ENCODE results near the gene FIG4.
"Not testable (repeated sequence)": the region's sequence is repeated elsewhere in the genome, so short reads cannot be mapped to it uniquely, and the experiment has no call there.

Gene FIG4

GRCh38 chr6:109743739-109744138, 52.6 kb downstream of the FIG4 start:
- Histone ChIP-seq H3K9ac (ENCODE audit: low read length) (no peak overlapping the region), H2BK120ac (ENCODE audit: insufficient read depth, low read length, poor library complexity) (no peak overlapping the region), H3K4ac (ENCODE audit: low read depth, low read length) (no peak overlapping the region), H3K4me1 (ENCODE audit: control insufficient read depth in 1 of 2, insufficient read depth in 2 of 2, low read length in 2 of 2) (no peaks in the 10 kb centered on the region), H2AFZ (ENCODE audit: insufficient read depth, low read length, poor library complexity) (no peak overlapping the region), H2AK5ac (ENCODE audit: low read length) (no peak overlapping the region), H2BK12ac (ENCODE audit: low read length) (no peak overlapping the region), H3K36me3 (ENCODE audit: control insufficient read depth in 1 of 2, insufficient read depth in 2 of 2, low read length in 2 of 2) (peaks cover 0 to 2% of the 10 kb centered on the region in 2 experiments), H4K91ac (ENCODE audit: low read depth, low read length) (no peak overlapping the region), H3K27me3 (ENCODE audit: insufficient read depth, low read length) (no peaks in the 10 kb centered on the region), H2BK5ac (ENCODE audit: low read depth, low read length, poor library complexity) (no peak overlapping the region), H3K9me3 (ENCODE audit: insufficient read depth, low read depth, low read length) (no peaks in the 10 kb centered on the region), H4K12ac (ENCODE audit: low read depth, low read length) (no peak overlapping the region), H4K8ac (ENCODE audit: low read depth, low read length) (no peak overlapping the region), H3K79me1 (ENCODE audit: low read length) (no peaks in the 10 kb centered on the region), H3K4me2 (ENCODE audit: low read length) (no peak overlapping the region), H3K14ac (ENCODE audit: low read length) (no peak overlapping the region), H3K4me3 (ENCODE audit: low read depth, low read length) (no peak overlapping the region), H3K79me2 (ENCODE audit: control insufficient read depth, insufficient read depth, low read length, poor library complexity) (no peaks in the 10 kb centered on the region), H3K18ac (ENCODE audit: low read length) (no peak overlapping the region), H3K27ac (ENCODE audit: low read depth, low read length) (no peak overlapping the region), H3K23ac (ENCODE audit: low read length) (no peak overlapping the region)
- no peak for DNase-seq
- WGBS (ENCODE audit: extremely low coverage, insufficient coverage, insufficient read length), result no CpG with 5 or more reads among the region's 2 CpGs

DNA sequence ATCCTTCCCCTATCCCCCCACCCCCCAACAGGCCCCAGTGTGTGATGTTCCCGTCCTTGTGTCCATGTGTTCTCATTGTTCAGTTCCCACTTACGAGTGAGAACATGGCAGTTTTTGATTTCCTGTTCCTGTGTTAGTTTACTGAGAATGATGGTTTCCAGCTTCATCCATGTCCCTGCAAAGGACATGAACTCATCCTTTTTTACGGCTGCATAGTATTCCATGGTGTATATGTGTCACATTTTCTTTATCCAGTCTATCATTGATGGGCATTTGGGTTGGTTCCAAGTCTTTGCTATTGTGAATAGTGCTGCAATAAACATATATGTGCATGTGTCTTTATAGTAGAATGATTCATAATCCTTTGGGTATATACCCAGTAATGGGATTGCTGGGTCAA, 53.7 kb downstream of the FIG4 start:
- not testable (repeated sequence) for H3K9me3 ChIP-seq (ENCODE audit: insufficient read depth, low read depth, low read length); H3K4me3 ChIP-seq (ENCODE audit: low read depth, low read length); H2AK5ac ChIP-seq (ENCODE audit: low read length); H3K36me3 ChIP-seq (ENCODE audit: control insufficient read depth in 1 of 2, insufficient read depth in 2 of 2, low read length in 2 of 2); H3K27ac ChIP-seq (ENCODE audit: low read depth, low read length); H3K4ac ChIP-seq (ENCODE audit: low read depth, low read length); H3K79me2 ChIP-seq (ENCODE audit: control insufficient read depth, insufficient read depth, low read length, poor library complexity); H3K27me3 ChIP-seq (ENCODE audit: insufficient read depth, low read length); H3K14ac ChIP-seq (ENCODE audit: low read length); DNase-seq; H2BK12ac ChIP-seq (ENCODE audit: low read length); H3K4me2 ChIP-seq (ENCODE audit: low read length); H4K12ac ChIP-seq (ENCODE audit: low read depth, low read length); H4K91ac ChIP-seq (ENCODE audit: low read depth, low read length); H2BK120ac ChIP-seq (ENCODE audit: insufficient read depth, low read length, poor library complexity); H3K9ac ChIP-seq (ENCODE audit: low read length); H3K4me1 ChIP-seq (ENCODE audit: control insufficient read depth in 1 of 2, insufficient read depth in 2 of 2, low read length in 2 of 2); H4K8ac ChIP-seq (ENCODE audit: low read depth, low read length); H2AFZ ChIP-seq (ENCODE audit: insufficient read depth, low read length, poor library complexity); H3K18ac ChIP-seq (ENCODE audit: low read length); H2BK5ac ChIP-seq (ENCODE audit: low read depth, low read length, poor library complexity); H3K79me1 ChIP-seq (ENCODE audit: low read length); H3K23ac ChIP-seq (ENCODE audit: low read length)
- WGBS (ENCODE audit: extremely low coverage, insufficient coverage, insufficient read length), result no CpG with 5 or more reads among the region's 3 CpGs

GRCh38 chr6:109747221-109747620, 56.1 kb downstream of the FIG4 start:
- Histone ChIP-seq H4K91ac (ENCODE audit: low read depth, low read length) (no peak overlapping the region), H3K4ac (ENCODE audit: low read depth, low read length) (no peak overlapping the region), H2BK120ac (ENCODE audit: insufficient read depth, low read length, poor library complexity) (no peak overlapping the region), H2BK5ac (ENCODE audit: low read depth, low read length, poor library complexity) (no peak overlapping the region), H4K8ac (ENCODE audit: low read depth, low read length) (no peak overlapping the region), H3K36me3 (ENCODE audit: control insufficient read depth in 1 of 2, insufficient read depth in 2 of 2, low read length in 2 of 2) (no peaks in the 10 kb centered on the region), H3K4me2 (ENCODE audit: low read length) (no peak overlapping the region), H3K9ac (ENCODE audit: low read length) (no peak overlapping the region), H3K9me3 (ENCODE audit: insufficient read depth, low read depth, low read length) (no peaks in the 10 kb centered on the region), H2AFZ (ENCODE audit: insufficient read depth, low read length, poor library complexity) (no peak overlapping the region), H3K23ac (ENCODE audit: low read length) (no peak overlapping the region), H3K79me1 (ENCODE audit: low read length) (no peaks in the 10 kb centered on the region), H4K12ac (ENCODE audit: low read depth, low read length) (no peak overlapping the region), H3K4me3 (ENCODE audit: low read depth, low read length) (no peak overlapping the region), H3K27ac (ENCODE audit: low read depth, low read length) (no peak overlapping the region), H3K18ac (ENCODE audit: low read length) (no peak overlapping the region), H3K14ac (ENCODE audit: low read length) (no peak overlapping the region), H2AK5ac (ENCODE audit: low read length) (no peak overlapping the region), H3K79me2 (ENCODE audit: control insufficient read depth, insufficient read depth, low read length, poor library complexity) (no peaks in the 10 kb centered on the region), H3K4me1 (ENCODE audit: control insufficient read depth in 1 of 2, insufficient read depth in 2 of 2, low read length in 2 of 2) (no peaks in the 10 kb centered on the region), H3K27me3 (ENCODE audit: insufficient read depth, low read length) (no peaks in the 10 kb centered on the region), H2BK12ac (ENCODE audit: low read length) (no peak overlapping the region)
- no peak for DNase-seq
- no CpG with 5 or more reads among the region's 2 CpGs for WGBS (ENCODE audit: extremely low coverage, insufficient coverage, insufficient read length)

GRCh38 chr6:109759098-109759955, 68.2 kb downstream of the FIG4 start:
- Histone ChIP-seq H2BK120ac (ENCODE audit: insufficient read depth, low read length, poor library complexity) (no peak overlapping the region), H3K9me3 (ENCODE audit: insufficient read depth, low read depth, low read length) (no peaks in the 10 kb centered on the region), H3K4me1 (ENCODE audit: control insufficient read depth in 1 of 2, insufficient read depth in 2 of 2, low read length in 2 of 2) (no peaks in the 10 kb centered on the region), H4K91ac (ENCODE audit: low read depth, low read length) (no peak overlapping the region), H4K12ac (ENCODE audit: low read depth, low read length) (no peak overlapping the region), H4K8ac (ENCODE audit: low read depth, low read length) (no peak overlapping the region), H3K23ac (ENCODE audit: low read length) (no peak overlapping the region), H3K4me2 (ENCODE audit: low read length) (no peak overlapping the region), H3K27me3 (ENCODE audit: insufficient read depth, low read length) (no peaks in the 10 kb centered on the region), H3K4me3 (ENCODE audit: low read depth, low read length) (no peak overlapping the region), H2BK12ac (ENCODE audit: low read length) (no peak overlapping the region), H3K36me3 (ENCODE audit: control insufficient read depth in 1 of 2, insufficient read depth in 2 of 2, low read length in 2 of 2) (no peaks in the 10 kb centered on the region), H2AFZ (ENCODE audit: insufficient read depth, low read length, poor library complexity) (no peak overlapping the region), H3K14ac (ENCODE audit: low read length) (no peak overlapping the region), H3K18ac (ENCODE audit: low read length) (no peak overlapping the region), H3K27ac (ENCODE audit: low read depth, low read length) (no peak overlapping the region), H3K4ac (ENCODE audit: low read depth, low read length) (no peak overlapping the region), H3K79me1 (ENCODE audit: low read length) (no peaks in the 10 kb centered on the region), H3K79me2 (ENCODE audit: control insufficient read depth, insufficient read depth, low read length, poor library complexity) (no peaks in the 10 kb centered on the region), H2BK5ac (ENCODE audit: low read depth, low read length, poor library complexity) (no peak overlapping the region), H3K9ac (ENCODE audit: low read length) (no peak overlapping the region), H2AK5ac (ENCODE audit: low read length) (no peak overlapping the region)
- no CpG with 5 or more reads among the region's 3 CpGs for WGBS (ENCODE audit: extremely low coverage, insufficient coverage, insufficient read length)
- DNase-seq, result no peak
